HepG2 (cell line): ENCODE data around the gene ENC1. TPM values are rescaled to one million over a fixed set of nuclear protein-coding genes. Genes with fewer than 3 reads are reported as not detected.
A peak's percentile ranks its signal among the peaks of the same experiment; 100 is the strongest.

Source experiments
- ADNP ChIP-seq: sonication (generic); formaldehyde crosslinking; IDR thresholded peaks from 2 replicates; pipeline ENCODE4 v1.4.0; 2020; ENCODE audit warnings: missing genetic modification reagents
- CBX2 ChIP-seq, 2 experiments: fragments of 200-600 bp in 1 of 2; sonication (generic); formaldehyde crosslinking in 1 of 2; IDR thresholded peaks; 2 replicates each; pipeline versions ENCODE4 v1.7.0 to v1.8.1; 2018 to 2022; ENCODE audit warnings: low read depth in 2 of 2, low read length in 1 of 2, mild to moderate bottlenecking in 1 of 2, missing genetic modification reagents in 1 of 2
- ELF3 ChIP-seq: IDR thresholded peaks from 2 replicates; pipeline ENCODE4 v1.6.1; 2016; ENCODE audit warnings: missing genetic modification reagents, missing compliant biosample characterization
- HIVEP1 ChIP-seq: sonication (generic); formaldehyde crosslinking; IDR thresholded peaks from 2 replicates; pipeline ENCODE4 v1.4.0; 2020; ENCODE audit warnings: mild to moderate bottlenecking, missing genetic modification reagents
- HNRNPLL ChIP-seq: fragments of 200-400 bp; formaldehyde crosslinking; IDR thresholded peaks from 2 replicates; pipeline ENCODE4 v1.6.1; 2017; ENCODE audit warnings: mild to moderate bottlenecking, low read depth, low read length; ENCODE audit not compliant: poor library complexity, severe bottlenecking
- NFKB2 ChIP-seq: sonication (generic); formaldehyde crosslinking; IDR thresholded peaks from 2 replicates; pipeline ENCODE4 v1.4.0; 2020; ENCODE audit warnings: missing genetic modification reagents, borderline replicate concordance
- PBX2 ChIP-seq: IDR thresholded peaks from 2 replicates; pipeline ENCODE4 v1.6.1; 2016; ENCODE audit warnings: control low read depth
- PCBP2 ChIP-seq: fragments of 200-400 bp; formaldehyde crosslinking; optimal IDR thresholded peaks from 2 replicates; pipeline ENCODE3; 2018; ENCODE audit warnings: low read length, low read depth; ENCODE audit not compliant: poor library complexity, severe bottlenecking
- SIN3A ChIP-seq: IDR thresholded peaks from 2 replicates; pipeline ENCODE4 v1.6.1; 2011; ENCODE audit warnings: low read depth, mild to moderate bottlenecking, control low read depth, low read length, borderline replicate concordance
- ZBTB1 ChIP-seq: sonication (generic); formaldehyde crosslinking; IDR thresholded peaks from 2 replicates; pipeline ENCODE4 v1.4.0; 2020; ENCODE audit warnings: missing genetic modification reagents, borderline replicate concordance
- ZBTB4 ChIP-seq: sonication (generic); formaldehyde crosslinking; IDR thresholded peaks from 2 replicates; pipeline ENCODE4 v1.4.0; 2020; ENCODE audit warnings: missing genetic modification reagents, mild to moderate bottlenecking, borderline replicate concordance
- ZC3H4 ChIP-seq: sonication (generic); formaldehyde crosslinking; IDR thresholded peaks from 2 replicates; pipeline ENCODE4 v1.4.0; 2020; ENCODE audit warnings: missing genetic modification reagents, borderline replicate concordance
- ZNF225 ChIP-seq: sonication (generic); formaldehyde crosslinking; IDR thresholded peaks from 2 replicates; pipeline ENCODE4 v1.4.0; 2020; ENCODE audit warnings: mild to moderate bottlenecking, missing genetic modification reagents
- ZNF446 ChIP-seq: sonication (generic); formaldehyde crosslinking; IDR thresholded peaks from 2 replicates; pipeline ENCODE4 v1.5.0; 2020; ENCODE audit warnings: mild to moderate bottlenecking, missing genetic modification reagents
- ZNF564 ChIP-seq: sonication (generic); formaldehyde crosslinking; IDR thresholded peaks from 2 replicates; pipeline ENCODE4 v1.8.1; 2023; ENCODE audit warnings: mild to moderate bottlenecking, missing genetic modification reagents
- ZNF761 ChIP-seq: sonication (generic); formaldehyde crosslinking; conservative IDR thresholded peaks from 2 replicates; pipeline ENCODE4 v1.4.0; 2020; ENCODE audit warnings: mild to moderate bottlenecking, missing genetic modification reagents
- ZNF850 ChIP-seq: sonication (generic); formaldehyde crosslinking; conservative IDR thresholded peaks from 2 replicates; pipeline ENCODE4 v1.9.0; 2021; ENCODE audit warnings: mild to moderate bottlenecking, missing genetic modification reagents
- polyA plus RNA-seq, 8 experiments: library from polyadenylated mRNA; depleted of rRNA in 3 of 8; stranded (reverse) in 7 of 8; unstranded in 1 of 8; fragments of >200 nt; fragmentation: Illumina TruSeq in 4 of 8; extraction: Trizol in 4 of 8; gene quantifications; 2 replicates each; pipeline versions ENCODE4 v1.2.1 to v1.2.3, GENCODE V29; 2011 to 2016; ENCODE audit warnings: low read depth in 4 of 8, missing spikeins in 1 of 8, mixed read lengths in 1 of 8; ENCODE audit not compliant: insufficient read depth in 1 of 8
- total RNA-seq, 5 experiments: library from RNA; depleted of rRNA; stranded (reverse); fragments of >200 nt; fragmentation: Illumina TruSeq; extraction: Trizol; gene quantifications; 2 replicates each; pipeline ENCODE4 v1.2.3, GENCODE V29; 2016; ENCODE audit warnings: low read depth in 1 of 5
- TF ChIP-seq, protein P1 (sequence below): sonication (generic); formaldehyde crosslinking; IDR thresholded peaks from 2 replicates; pipeline ENCODE4 v1.4.0; 2020; ENCODE audit warnings: missing genetic modification reagents
- TF ChIP-seq, protein P2 (sequence below): sonication (generic); formaldehyde crosslinking; IDR thresholded peaks from 2 replicates; pipeline ENCODE4 v1.8.0; 2022; ENCODE audit warnings: mild to moderate bottlenecking, missing genetic modification reagents, borderline replicate concordance
- TF ChIP-seq, protein P3 (sequence below): sonication (generic); formaldehyde crosslinking; IDR thresholded peaks from 2 replicates; pipeline ENCODE4 v1.4.0; 2020; ENCODE audit warnings: missing genetic modification reagents

The ENC1 gene
- total and polyA plus RNA-seq, 2 of the 13 experiments (the other 11 are each of a cell fraction or from before 2014, with no cell fraction given): 63.8 to 64.4 TPM

DNA sequence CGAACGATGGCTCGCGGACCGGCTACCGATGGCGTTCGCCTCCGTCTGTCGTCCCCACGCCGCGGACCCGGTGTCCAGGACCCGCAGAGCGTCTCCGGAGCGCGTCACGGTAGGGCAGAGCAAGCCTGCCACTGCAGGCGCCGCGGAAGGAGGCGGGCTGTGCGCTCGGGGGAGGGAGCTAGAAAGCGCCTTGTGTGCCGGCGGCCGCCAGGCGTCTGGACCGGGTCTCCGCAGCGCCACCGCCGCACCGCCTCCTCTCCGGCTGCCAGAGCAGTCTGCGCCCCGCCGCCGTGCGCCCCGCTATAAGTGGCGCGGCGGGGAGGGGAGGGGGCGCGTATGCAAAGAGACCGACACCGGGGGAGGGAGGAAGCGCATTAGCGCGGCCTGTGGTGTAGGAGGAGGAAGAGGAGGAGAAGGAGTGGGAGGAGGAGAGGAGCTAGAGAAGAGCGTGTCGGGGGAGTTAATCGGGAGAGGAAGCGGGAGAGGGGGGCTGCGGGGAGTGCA lies at the start of gene ENC1 (continued):
- TF ChIP-seq SIN3A (peak; percentile 78; the same call in 1 of the 2 replicates), PBX2 (CRISPR knock-in tag) (no peak), ZNF225 (CRISPR knock-in tag) (no peak), ZNF564 (CRISPR knock-in tag) (peak; percentile 93), CBX2 (IDR thresholded peaks at IDR 0.05; ENCODE audit: low read depth, low read length) (no peak), CBX2 (CRISPR knock-in tag; IDR thresholded peaks at IDR 0.05; ENCODE audit: low read depth) (0 out of 2 replicates have a peak, but pooled peaks have one; percentile 74), ZNF446 (CRISPR knock-in tag) (peak; percentile 80), ZNF850 (CRISPR knock-in tag) (peak; percentile 40; the same call in 1 of the 2 replicates), HIVEP1 (no peak; the same call in 1 of the 2 replicates), ADNP (CRISPR knock-in tag) (no peak), PCBP2 (no peak), ZBTB4 (CRISPR knock-in tag) (0 out of 2 replicates have a peak, but pooled peaks have one; percentile 44), HNRNPLL (peak; percentile 90), ZC3H4 (CRISPR knock-in tag) (0 out of 2 replicates have a peak, but pooled peaks have one; percentile 46), NFKB2 (CRISPR knock-in tag) (peak; percentile 57; the same call in 1 of the 2 replicates), ELF3 (CRISPR knock-in tag) (peak; percentile 87), ZBTB1 (CRISPR knock-in tag) (no peak), ZNF761 (CRISPR knock-in tag) (peak; percentile 70)
- TF ChIP-seq, protein P1, sequence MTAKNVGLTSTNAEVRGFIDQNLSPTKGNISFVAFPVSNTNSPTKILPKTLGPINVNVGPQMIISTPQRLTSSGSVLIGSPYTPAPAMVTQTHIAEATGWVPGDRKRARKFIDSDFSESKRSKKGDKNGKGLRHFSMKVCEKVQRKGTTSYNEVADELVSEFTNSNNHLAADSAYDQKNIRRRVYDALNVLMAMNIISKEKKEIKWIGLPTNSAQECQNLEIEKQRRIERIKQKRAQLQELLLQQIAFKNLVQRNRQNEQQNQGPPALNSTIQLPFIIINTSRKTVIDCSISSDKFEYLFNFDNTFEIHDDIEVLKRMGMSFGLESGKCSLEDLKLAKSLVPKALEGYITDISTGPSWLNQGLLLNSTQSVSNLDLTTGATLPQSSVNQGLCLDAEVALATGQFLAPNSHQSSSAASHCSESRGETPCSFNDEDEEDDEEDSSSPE (CRISPR knock-in tag): peak; percentile 78; the same call in 1 of the 2 replicates
- TF ChIP-seq, protein P2, sequence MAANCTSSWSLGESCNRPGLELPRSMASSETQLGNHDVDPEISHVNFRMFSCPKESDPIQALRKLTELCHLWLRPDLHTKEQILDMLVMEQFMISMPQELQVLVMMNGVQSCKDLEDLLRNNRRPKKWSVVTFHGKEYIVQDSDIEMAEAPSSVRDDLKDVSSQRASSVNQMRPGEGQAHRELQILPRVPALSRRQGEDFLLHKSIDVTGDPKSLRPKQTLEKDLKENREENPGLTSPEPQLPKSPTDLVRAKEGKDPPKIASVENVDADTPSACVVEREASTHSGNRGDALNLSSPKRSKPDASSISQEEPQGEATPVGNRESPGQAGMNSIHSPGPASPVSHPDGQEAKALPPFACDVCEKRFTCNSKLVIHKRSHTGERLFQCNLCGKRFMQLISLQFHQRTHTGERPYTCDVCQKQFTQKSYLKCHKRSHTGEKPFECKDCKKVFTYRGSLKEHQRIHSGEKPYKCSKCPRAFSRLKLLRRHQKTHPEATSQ: no peak
- TF ChIP-seq, protein P3, sequence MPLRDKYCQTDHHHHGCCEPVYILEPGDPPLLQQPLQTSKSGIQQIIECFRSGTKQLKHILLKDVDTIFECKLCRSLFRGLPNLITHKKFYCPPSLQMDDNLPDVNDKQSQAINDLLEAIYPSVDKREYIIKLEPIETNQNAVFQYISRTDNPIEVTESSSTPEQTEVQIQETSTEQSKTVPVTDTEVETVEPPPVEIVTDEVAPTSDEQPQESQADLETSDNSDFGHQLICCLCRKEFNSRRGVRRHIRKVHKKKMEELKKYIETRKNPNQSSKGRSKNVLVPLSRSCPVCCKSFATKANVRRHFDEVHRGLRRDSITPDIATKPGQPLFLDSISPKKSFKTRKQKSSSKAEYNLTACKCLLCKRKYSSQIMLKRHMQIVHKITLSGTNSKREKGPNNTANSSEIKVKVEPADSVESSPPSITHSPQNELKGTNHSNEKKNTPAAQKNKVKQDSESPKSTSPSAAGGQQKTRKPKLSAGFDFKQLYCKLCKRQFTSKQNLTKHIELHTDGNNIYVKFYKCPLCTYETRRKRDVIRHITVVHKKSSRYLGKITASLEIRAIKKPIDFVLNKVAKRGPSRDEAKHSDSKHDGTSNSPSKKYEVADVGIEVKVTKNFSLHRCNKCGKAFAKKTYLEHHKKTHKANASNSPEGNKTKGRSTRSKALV (CRISPR knock-in tag): peak; percentile 90
